ENCODE results near the gene ENOX1. TPM values are rescaled to one million over a fixed set of nuclear protein-coding genes. Genes with fewer than 3 reads are reported as not detected.

ENOX1 gene
- total RNA-seq, 1 experiment from 2014 or later = 0.95 TPM

DNA sequence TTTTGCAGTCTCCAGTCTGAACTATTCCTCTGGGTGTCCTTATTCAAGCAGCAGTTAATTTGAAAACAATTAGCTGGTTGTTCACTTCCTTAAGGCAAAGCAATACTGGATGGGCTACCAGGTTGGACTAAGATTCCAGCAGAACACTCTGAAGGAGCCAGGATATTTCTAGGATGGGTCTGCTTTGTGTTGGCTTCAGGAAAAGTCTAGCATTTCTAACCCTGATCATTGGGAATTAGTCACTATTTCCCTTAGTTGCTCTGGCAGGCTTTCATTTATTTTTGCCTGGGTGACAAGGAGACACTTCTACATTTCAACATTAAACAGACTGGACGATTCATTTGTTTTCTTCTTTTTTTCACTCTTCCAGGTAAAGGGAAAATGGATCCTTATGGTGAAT is 228.4 kb downstream of the ENOX1 start:
- intact Hi-C loops (cut with micrococcal nuclease) = no loop called here

DNA sequence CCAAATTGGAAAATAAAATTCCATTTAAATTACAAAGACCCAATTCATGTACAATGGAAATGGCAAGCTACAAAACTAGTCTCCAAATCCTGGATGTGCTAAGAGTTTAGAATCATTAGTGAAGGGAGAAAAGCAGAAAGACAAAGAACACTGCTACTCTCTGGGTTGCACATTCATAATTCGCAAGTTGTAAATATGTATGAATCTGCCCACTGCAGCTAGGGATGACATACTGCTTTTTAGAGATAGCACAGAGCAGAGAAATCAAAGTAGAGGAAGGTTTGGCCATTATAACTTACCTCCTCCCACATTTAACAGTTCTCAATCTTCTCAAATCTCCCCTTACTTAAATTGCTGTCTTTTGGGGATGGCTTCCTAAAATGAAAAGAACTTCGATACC is 231.1 kb downstream of the ENOX1 start:
- no TSS peak for BruUV-seq (replicated peaks)
- no peak overlapping the region for H3K9ac ChIP-seq (ENCODE audit: low read length)

More for the DNA sequence above, 228.4 kb downstream of the ENOX1 start:
- Histone ChIP-seq H3K4me1 (ENCODE audit: insufficient read depth, low read length) (no peaks in the 10 kb centered on the region; the same call in 1 of the 2 replicates), H4K20me1 (ENCODE audit: low read length) (no peaks in the 10 kb centered on the region), H3K79me2 (ENCODE audit: low read length) (no peaks in the 10 kb centered on the region), H2AFZ (ENCODE audit: low read length) (no peak overlapping the region), H3K4me3 (ENCODE audit: low read length) (no peak overlapping the region), H3K27me3 (ENCODE audit: low read length) (no peaks in the 10 kb centered on the region), H3K27ac (ENCODE audit: low read length) (no peak overlapping the region), H3K36me3 (ENCODE audit: low read depth, low read length) (no peaks in the 10 kb centered on the region), H3F3A (ENCODE audit: low read length, unreplicated experiment) (no peaks in the 10 kb centered on the region), H3K9me3 (ENCODE audit: low read length) (no peaks in the 10 kb centered on the region), H3K9me2 (replicated peaks; ENCODE audit: low read length) (no peaks in the 10 kb centered on the region), H3K4me2 (ENCODE audit: low read length) (no peak overlapping the region), H3K9ac (ENCODE audit: low read length) (no peak overlapping the region)
- no peak for ATAC-seq
- no peak for DNase-seq
- ChIA-PET POLR2A (ENCODE audit: unreplicated experiment) (no interaction called here), CTCF (no interaction called here)
- TF ChIP-seq EZH2phosphoT487 (IDR thresholded peaks at IDR 0.05; ENCODE audit: borderline replicate concordance, low read length) (no peak), EZH2 (IDR thresholded peaks at IDR 0.05; ENCODE audit: low read length, unreplicated experiment) (no peak)
- TF ChIP-seq, protein P1, sequence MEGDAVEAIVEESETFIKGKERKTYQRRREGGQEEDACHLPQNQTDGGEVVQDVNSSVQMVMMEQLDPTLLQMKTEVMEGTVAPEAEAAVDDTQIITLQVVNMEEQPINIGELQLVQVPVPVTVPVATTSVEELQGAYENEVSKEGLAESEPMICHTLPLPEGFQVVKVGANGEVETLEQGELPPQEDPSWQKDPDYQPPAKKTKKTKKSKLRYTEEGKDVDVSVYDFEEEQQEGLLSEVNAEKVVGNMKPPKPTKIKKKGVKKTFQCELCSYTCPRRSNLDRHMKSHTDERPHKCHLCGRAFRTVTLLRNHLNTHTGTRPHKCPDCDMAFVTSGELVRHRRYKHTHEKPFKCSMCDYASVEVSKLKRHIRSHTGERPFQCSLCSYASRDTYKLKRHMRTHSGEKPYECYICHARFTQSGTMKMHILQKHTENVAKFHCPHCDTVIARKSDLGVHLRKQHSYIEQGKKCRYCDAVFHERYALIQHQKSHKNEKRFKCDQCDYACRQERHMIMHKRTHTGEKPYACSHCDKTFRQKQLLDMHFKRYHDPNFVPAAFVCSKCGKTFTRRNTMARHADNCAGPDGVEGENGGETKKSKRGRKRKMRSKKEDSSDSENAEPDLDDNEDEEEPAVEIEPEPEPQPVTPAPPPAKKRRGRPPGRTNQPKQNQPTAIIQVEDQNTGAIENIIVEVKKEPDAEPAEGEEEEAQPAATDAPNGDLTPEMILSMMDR (conservative IDR thresholded peaks at IDR 0.05; ENCODE audit: low read depth, low read length) = no peak
- no TSS peak for BruUV-seq (replicated peaks)

DNA sequence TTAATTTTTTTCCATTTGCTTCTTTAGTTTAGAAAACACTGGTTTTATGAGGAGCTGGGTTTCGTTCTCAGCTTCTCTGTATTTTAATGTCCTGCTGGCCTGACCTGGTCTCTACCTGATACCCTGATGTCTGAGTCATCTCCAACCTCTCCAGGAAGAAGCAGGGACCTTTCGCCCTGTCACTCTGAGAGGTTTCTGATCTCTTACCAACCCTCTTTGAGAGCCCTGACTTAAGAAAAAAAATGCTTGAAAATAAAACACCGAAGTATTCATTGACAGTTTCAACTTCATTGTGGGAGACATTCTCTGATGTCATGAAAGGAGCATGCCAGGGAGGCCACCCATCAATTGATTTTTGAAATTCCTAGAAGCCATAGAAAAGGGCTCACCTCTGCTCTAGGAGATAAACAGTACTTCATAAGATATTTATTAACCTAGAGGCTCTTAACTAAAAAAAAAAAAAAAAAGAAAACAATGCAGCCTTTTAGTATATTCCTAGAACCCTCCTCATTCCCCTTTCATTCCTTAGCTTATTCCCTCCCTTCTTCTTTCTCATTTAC is 234.8 kb downstream of the ENOX1 start:
- Histone ChIP-seq H3K4me1 (ENCODE audit: insufficient read depth, low read length) (no peaks in the 10 kb centered on the region; the same call in 1 of the 2 replicates), H3K9me2 (replicated peaks; ENCODE audit: low read length) (no peaks in the 10 kb centered on the region), H4K20me1 (ENCODE audit: low read length) (no peaks in the 10 kb centered on the region), H3K4me2 (ENCODE audit: low read length) (no peak overlapping the region), H3K4me3 (ENCODE audit: low read length) (no peak overlapping the region), H3K9me3 (ENCODE audit: low read length) (no peaks in the 10 kb centered on the region), H2AFZ (ENCODE audit: low read length) (no peak overlapping the region), H3K36me3 (ENCODE audit: low read depth, low read length) (no peaks in the 10 kb centered on the region), H3K79me2 (ENCODE audit: low read length) (no peaks in the 10 kb centered on the region), H3K27me3 (ENCODE audit: low read length) (no peaks in the 10 kb centered on the region), H3K27ac (ENCODE audit: low read length) (no peak overlapping the region), H3F3A (ENCODE audit: low read length, unreplicated experiment) (no peaks in the 10 kb centered on the region), H3K9ac (ENCODE audit: low read length) (no peak overlapping the region)
- TF ChIP-seq EZH2phosphoT487 (IDR thresholded peaks at IDR 0.05; ENCODE audit: borderline replicate concordance, low read length) (no peak), EZH2 (IDR thresholded peaks at IDR 0.05; ENCODE audit: low read length, unreplicated experiment) (no peak)
- TF ChIP-seq, protein P1 (conservative IDR thresholded peaks at IDR 0.05; ENCODE audit: low read depth, low read length) = no peak
- intact Hi-C loops (cut with micrococcal nuclease) = no loop called here
- no peak for DNase-seq
- BruUV-seq (replicated peaks) = no TSS peak
- ChIA-PET POLR2A (ENCODE audit: unreplicated experiment) (no interaction called here), CTCF (no interaction called here)
- no peak for ATAC-seq

More for the DNA sequence above, 231.1 kb downstream of the ENOX1 start:
- no peaks in the 10 kb centered on the region for H3F3A ChIP-seq (ENCODE audit: low read length, unreplicated experiment)
- H4K20me1 ChIP-seq (ENCODE audit: low read length) = no peaks in the 10 kb centered on the region
- H3K79me2 ChIP-seq (ENCODE audit: low read length) = no peaks in the 10 kb centered on the region
- H3K4me3 ChIP-seq (ENCODE audit: low read length) = no peak overlapping the region
- no peaks in the 10 kb centered on the region for H3K36me3 ChIP-seq (ENCODE audit: low read depth, low read length)
- H3K9me3 ChIP-seq (ENCODE audit: low read length) = no peaks in the 10 kb centered on the region
- H3K27ac ChIP-seq (ENCODE audit: low read length) = no peak overlapping the region
- DNase-seq (no peak), ATAC-seq (no peak)
- no peaks in the 10 kb centered on the region; the same call in 1 of the 2 replicates for H3K4me1 ChIP-seq (ENCODE audit: insufficient read depth, low read length)
- no peaks in the 10 kb centered on the region for H3K9me2 ChIP-seq (replicated peaks; ENCODE audit: low read length)
- intact Hi-C loops (cut with micrococcal nuclease) = no loop called here
- POLR2A ChIA-PET (ENCODE audit: unreplicated experiment) = no interaction called here
- H3K4me2 ChIP-seq (ENCODE audit: low read length) = no peak overlapping the region
- CTCF ChIA-PET = no interaction called here
- H3K27me3 ChIP-seq (ENCODE audit: low read length) = no peaks in the 10 kb centered on the region
- TF ChIP-seq, protein P1 (conservative IDR thresholded peaks at IDR 0.05; ENCODE audit: low read depth, low read length) = no peak
- TF ChIP-seq EZH2phosphoT487 (IDR thresholded peaks at IDR 0.05; ENCODE audit: borderline replicate concordance, low read length) (no peak), EZH2 (IDR thresholded peaks at IDR 0.05; ENCODE audit: low read length, unreplicated experiment) (no peak)
- H2AFZ ChIP-seq (ENCODE audit: low read length) = no peak overlapping the region
